ENCODE results near the gene GPHN.

The GPHN gene

GRCh38 chr14:67141146-67141900 lies 633.4 kb downstream of the GPHN start:
- Histone ChIP-seq H3K27me3 (ENCODE audit: insufficient read depth, low read length) (no peaks in the 10 kb centered on the region), H3K4me1 (ENCODE audit: insufficient read depth, low read length) (no peaks in the 10 kb centered on the region), H3K9ac (ENCODE audit: low read depth, low read length) (no peak overlapping the region), H3K27ac (ENCODE audit: low read length) (no peak overlapping the region), H3K4me3 (ENCODE audit: low read length) (no peak overlapping the region), H3K36me3 (ENCODE audit: insufficient read depth, low read depth, low read length) (no peaks in the 10 kb centered on the region), H3K9me3 (ENCODE audit: insufficient read depth, low read depth, low read length) (no peaks in the 10 kb centered on the region)

GRCh38 chr14:67151082-67151666 lies 643.2 kb downstream of the GPHN start:
- Histone ChIP-seq H3K4me3 (ENCODE audit: low read length) (no peak overlapping the region), H3K4me1 (ENCODE audit: insufficient read depth, low read length) (no peaks in the 10 kb centered on the region; the same call in 1 of the 2 replicates), H3K27me3 (ENCODE audit: insufficient read depth, low read length) (no peaks in the 10 kb centered on the region), H3K36me3 (ENCODE audit: insufficient read depth, low read depth, low read length) (no peaks in the 10 kb centered on the region), H3K9ac (ENCODE audit: low read depth, low read length) (no peak overlapping the region), H3K9me3 (ENCODE audit: insufficient read depth, low read depth, low read length) (no peaks in the 10 kb centered on the region), H3K27ac (ENCODE audit: low read length) (no peak overlapping the region)

GRCh38 chr14:67158566-67158965 lies 650.6 kb downstream of the GPHN start:
- Histone ChIP-seq H3K9ac (ENCODE audit: low read depth, low read length) (no peak overlapping the region), H3K9me3 (ENCODE audit: insufficient read depth, low read depth, low read length) (no peaks in the 10 kb centered on the region), H3K27me3 (ENCODE audit: insufficient read depth, low read length) (no peaks in the 10 kb centered on the region), H3K27ac (ENCODE audit: low read length) (no peak overlapping the region), H3K36me3 (ENCODE audit: insufficient read depth, low read depth, low read length) (no peaks in the 10 kb centered on the region), H3K4me1 (ENCODE audit: insufficient read depth, low read length) (no peaks in the 10 kb centered on the region; the same call in 1 of the 2 replicates), H3K4me3 (ENCODE audit: low read length) (no peak overlapping the region)

GRCh38 chr14:67162385-67162784 lies 654.4 kb downstream of the GPHN start:
- Histone ChIP-seq H3K36me3 (ENCODE audit: insufficient read depth, low read depth, low read length) (no peaks in the 10 kb centered on the region), H3K9ac (ENCODE audit: low read depth, low read length) (no peak overlapping the region), H3K4me3 (ENCODE audit: low read length) (no peak overlapping the region), H3K27ac (ENCODE audit: low read length) (no peak overlapping the region), H3K27me3 (ENCODE audit: insufficient read depth, low read length) (no peaks in the 10 kb centered on the region), H3K9me3 (ENCODE audit: insufficient read depth, low read depth, low read length) (no peaks in the 10 kb centered on the region), H3K4me1 (ENCODE audit: insufficient read depth, low read length) (no peaks in the 10 kb centered on the region)

GRCh38 chr14:67166450-67166853 lies 658.5 kb downstream of the GPHN start:
- H3K36me3 ChIP-seq (ENCODE audit: insufficient read depth, low read depth, low read length), result no peaks in the 10 kb centered on the region
- H3K9me3 ChIP-seq (ENCODE audit: insufficient read depth, low read depth, low read length), result no peaks in the 10 kb centered on the region
- no peak overlapping the region for H3K9ac ChIP-seq (ENCODE audit: low read depth, low read length)
- no peak overlapping the region for H3K27ac ChIP-seq (ENCODE audit: low read length)
- H3K4me1 ChIP-seq (ENCODE audit: insufficient read depth, low read length), result no peaks in the 10 kb centered on the region
- no peak overlapping the region for H3K4me3 ChIP-seq (ENCODE audit: low read length)
- H3K27me3 ChIP-seq (ENCODE audit: insufficient read depth, low read length), result no peaks in the 10 kb centered on the region

GRCh38 chr14:67167420-67168109 lies 659.6 kb downstream of the GPHN start:
- no peaks in the 10 kb centered on the region for H3K4me1 ChIP-seq (ENCODE audit: insufficient read depth, low read length)
- no peaks in the 10 kb centered on the region for H3K27me3 ChIP-seq (ENCODE audit: insufficient read depth, low read length)
- no peaks in the 10 kb centered on the region for H3K36me3 ChIP-seq (ENCODE audit: insufficient read depth, low read depth, low read length)
- H3K4me3 ChIP-seq (ENCODE audit: low read length), result no peak overlapping the region
- H3K9ac ChIP-seq (ENCODE audit: low read depth, low read length), result no peak overlapping the region
- no peak overlapping the region for H3K27ac ChIP-seq (ENCODE audit: low read length)
- no peaks in the 10 kb centered on the region for H3K9me3 ChIP-seq (ENCODE audit: insufficient read depth, low read depth, low read length)

GRCh38 chr14:67168110-67168441 lies 660.1 kb downstream of the GPHN start:
- Histone ChIP-seq H3K27ac (ENCODE audit: low read length) (no peak overlapping the region), H3K4me3 (ENCODE audit: low read length) (no peak overlapping the region), H3K36me3 (ENCODE audit: insufficient read depth, low read depth, low read length) (no peaks in the 10 kb centered on the region)

GRCh38 chr14:67170660-67171059 lies 662.7 kb downstream of the GPHN start:
- Histone ChIP-seq H3K36me3 (ENCODE audit: insufficient read depth, low read depth, low read length) (no peaks in the 10 kb centered on the region), H3K9ac (ENCODE audit: low read depth, low read length) (no peak overlapping the region), H3K4me1 (ENCODE audit: insufficient read depth, low read length) (no peaks in the 10 kb centered on the region), H3K27me3 (ENCODE audit: insufficient read depth, low read length) (no peaks in the 10 kb centered on the region), H3K27ac (ENCODE audit: low read length) (no peak overlapping the region), H3K9me3 (ENCODE audit: insufficient read depth, low read depth, low read length) (no peaks in the 10 kb centered on the region), H3K4me3 (ENCODE audit: low read length) (no peak overlapping the region)

More at GRCh38 chr14:67168110-67168441, 660.1 kb downstream of the GPHN start:
- Histone ChIP-seq H3K9ac (ENCODE audit: low read depth, low read length) (no peak overlapping the region), H3K9me3 (ENCODE audit: insufficient read depth, low read depth, low read length) (no peaks in the 10 kb centered on the region), H3K4me1 (ENCODE audit: insufficient read depth, low read length) (no peaks in the 10 kb centered on the region), H3K27me3 (ENCODE audit: insufficient read depth, low read length) (no peaks in the 10 kb centered on the region)

GRCh38 chr14:67172056-67172455 lies 664.1 kb downstream of the GPHN start:
- Histone ChIP-seq H3K4me1 (ENCODE audit: insufficient read depth, low read length) (no peaks in the 10 kb centered on the region), H3K9ac (ENCODE audit: low read depth, low read length) (no peak overlapping the region), H3K4me3 (ENCODE audit: low read length) (no peak overlapping the region), H3K9me3 (ENCODE audit: insufficient read depth, low read depth, low read length) (no peaks in the 10 kb centered on the region), H3K36me3 (ENCODE audit: insufficient read depth, low read depth, low read length) (no peaks in the 10 kb centered on the region), H3K27ac (ENCODE audit: low read length) (no peak overlapping the region), H3K27me3 (ENCODE audit: insufficient read depth, low read length) (no peaks in the 10 kb centered on the region)

- H3K4me3 ChIP-seq (ENCODE audit: low read length), result no peak overlapping the region
- H3K9me3 ChIP-seq (ENCODE audit: insufficient read depth, low read depth, low read length), result no peaks in the 10 kb centered on the region
- no peak overlapping the region for H3K9ac ChIP-seq (ENCODE audit: low read depth, low read length)
- no peaks in the 10 kb centered on the region for H3K4me1 ChIP-seq (ENCODE audit: insufficient read depth, low read length)
- no peaks in the 10 kb centered on the region for H3K27me3 ChIP-seq (ENCODE audit: insufficient read depth, low read length)
- H3K36me3 ChIP-seq (ENCODE audit: insufficient read depth, low read depth, low read length), result no peaks in the 10 kb centered on the region
- no peak overlapping the region for H3K27ac ChIP-seq (ENCODE audit: low read length)
These were observed 664.6 kb downstream of the GPHN start for GRCh38 chr14:67172520-67172919.

GRCh38 chr14:67173719-67174118 lies 665.8 kb downstream of the GPHN start:
- no peaks in the 10 kb centered on the region for H3K27me3 ChIP-seq (ENCODE audit: insufficient read depth, low read length)
- no peak overlapping the region for H3K9ac ChIP-seq (ENCODE audit: low read depth, low read length)
- no peaks in the 10 kb centered on the region for H3K4me1 ChIP-seq (ENCODE audit: insufficient read depth, low read length)
- no peaks in the 10 kb centered on the region; the same call in 1 of the 2 replicates for H3K9me3 ChIP-seq (ENCODE audit: insufficient read depth, low read depth, low read length)
- H3K4me3 ChIP-seq (ENCODE audit: low read length), result no peak overlapping the region
- no peaks in the 10 kb centered on the region for H3K36me3 ChIP-seq (ENCODE audit: insufficient read depth, low read depth, low read length)
- no peak overlapping the region for H3K27ac ChIP-seq (ENCODE audit: low read length)
